OCI-M2 (cell line): Measurements from ENCODE around the gene COL4A1.
"Not testable (repeated sequence)": the region's sequence is repeated elsewhere in the genome, so short reads cannot be mapped to it uniquely, and the experiment has no call there.

ENCODE experiments used
- DNase-seq: peaks from one replicate; lab custom pipeline; 2025; ENCODE audit not compliant: unreplicated experiment; lab: John Stamatoyannopoulos, UW

The COL4A1 gene

DNA sequence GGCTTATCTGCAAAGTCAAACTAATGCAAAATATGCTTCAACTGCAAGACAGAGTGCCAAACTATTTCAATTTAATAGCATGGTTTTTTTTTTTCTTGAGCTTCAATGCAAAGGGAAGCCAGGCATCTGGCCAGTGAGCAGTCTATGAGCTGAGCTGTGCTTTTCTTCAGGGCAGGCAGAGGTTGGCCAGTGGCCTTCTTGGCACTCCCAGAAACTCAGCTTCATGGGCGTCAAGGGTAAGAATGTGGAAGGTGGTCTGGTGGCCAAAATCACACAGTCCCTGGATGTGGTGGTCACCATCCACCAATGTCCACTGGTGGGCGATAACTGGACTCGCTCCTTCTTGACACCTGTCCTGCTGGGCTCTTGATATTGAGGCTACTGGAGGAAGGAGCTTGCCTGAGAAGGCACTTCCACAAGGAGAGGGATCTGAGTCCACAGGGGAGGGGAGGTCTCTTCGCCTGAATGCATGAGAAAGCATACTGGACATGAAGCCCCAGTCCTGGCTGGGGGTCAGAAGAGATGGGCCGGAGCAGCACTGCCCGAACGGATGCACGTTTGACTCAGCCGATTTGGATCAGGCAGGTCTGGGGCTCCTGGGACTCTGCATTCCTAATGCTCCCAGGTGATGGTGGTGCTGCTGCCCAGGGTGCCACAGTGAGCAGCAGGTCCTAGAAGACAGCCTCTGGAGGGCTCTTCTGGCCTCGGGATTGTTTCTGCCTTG lies 17.2 kb upstream of the COL4A1 start:
- no peak for DNase-seq

DNA sequence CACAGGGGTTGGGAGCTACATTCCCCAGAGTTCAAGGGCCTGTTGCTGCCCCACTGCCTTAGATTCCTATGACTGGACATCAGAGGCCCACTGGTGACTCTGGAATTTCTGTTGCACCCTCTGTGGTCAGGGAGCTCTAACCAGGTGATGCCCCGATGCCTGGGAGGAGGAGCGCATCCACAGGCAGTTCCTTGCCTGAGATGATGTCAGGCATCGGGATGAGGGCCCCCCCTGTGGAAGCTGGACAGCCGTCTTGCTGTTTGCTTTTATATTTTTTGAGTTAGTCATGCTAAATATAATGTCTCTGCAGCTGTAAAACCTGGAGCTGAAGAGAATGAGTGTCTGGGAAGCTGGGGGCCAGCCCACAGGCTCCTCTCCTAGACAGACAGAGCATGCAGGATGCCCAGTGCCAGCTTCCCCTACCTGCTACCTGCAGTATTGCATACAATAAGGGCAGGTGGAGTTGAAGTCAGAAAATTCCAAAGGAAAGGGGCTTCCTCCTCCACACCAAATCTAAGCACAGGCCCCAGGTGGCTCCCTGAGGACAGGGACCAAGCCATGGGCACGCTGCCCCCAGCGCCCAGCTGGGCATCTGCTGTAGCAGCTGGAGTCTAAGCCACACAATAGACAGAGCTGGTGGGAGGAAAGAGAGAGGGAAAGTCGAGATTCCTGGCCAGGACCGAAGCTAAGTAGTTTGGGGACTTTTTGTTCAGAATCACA lies 16.4 kb upstream of the COL4A1 start:
- DNase-seq = no peak

DNA sequence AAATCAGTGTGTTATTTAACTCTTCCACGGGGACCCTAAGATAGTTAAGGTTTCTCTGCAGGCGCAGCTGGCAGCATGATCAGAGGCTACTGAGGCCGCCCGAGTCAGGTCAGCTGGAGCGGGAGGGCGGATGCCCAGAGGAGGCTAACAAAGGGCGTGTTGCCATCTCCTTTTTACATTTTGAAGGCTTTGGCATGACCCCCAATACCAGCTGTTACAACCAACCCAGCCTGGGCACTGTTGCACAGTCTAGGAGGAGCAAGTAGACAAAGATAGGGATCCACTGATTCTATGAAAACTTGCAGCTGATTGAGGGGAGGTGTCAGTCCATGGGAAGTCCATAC lies 15.8 kb upstream of the COL4A1 start:
- no peak for DNase-seq

DNA sequence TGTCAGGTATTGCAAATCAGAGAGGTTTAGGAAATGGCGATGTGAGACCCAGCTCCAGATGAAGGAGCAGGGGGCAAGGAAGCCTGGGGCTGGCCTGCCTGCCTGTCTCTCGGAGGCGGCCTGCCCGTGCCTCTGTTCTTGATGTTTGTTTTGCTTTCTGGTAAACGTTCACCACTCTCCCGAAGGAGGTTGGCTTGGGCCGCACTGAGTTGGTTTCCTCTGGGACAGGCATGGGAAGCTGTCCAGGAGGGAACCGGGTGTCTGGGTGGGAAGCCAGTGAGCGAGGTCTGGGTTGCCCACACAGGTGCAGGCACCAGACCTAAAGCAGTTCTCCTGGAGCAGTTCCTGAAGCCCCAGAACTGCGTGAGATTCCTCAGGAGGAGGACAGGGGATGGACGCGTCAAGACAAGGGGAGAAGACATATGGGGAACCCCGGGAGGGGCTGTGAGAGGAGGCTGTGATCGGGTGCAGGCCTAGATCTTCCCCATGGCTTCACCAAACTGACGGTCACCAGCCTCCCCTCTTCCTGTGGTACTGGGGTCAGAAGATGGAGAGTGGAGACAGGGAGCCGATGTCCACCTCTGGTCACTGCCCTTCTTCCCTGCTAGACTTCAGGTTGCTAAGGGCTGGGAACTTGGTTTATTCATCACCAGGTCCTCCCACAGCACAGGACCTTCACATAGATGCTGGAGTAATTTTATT lies 15.3 kb upstream of the COL4A1 start:
- DNase-seq = no peak

DNA sequence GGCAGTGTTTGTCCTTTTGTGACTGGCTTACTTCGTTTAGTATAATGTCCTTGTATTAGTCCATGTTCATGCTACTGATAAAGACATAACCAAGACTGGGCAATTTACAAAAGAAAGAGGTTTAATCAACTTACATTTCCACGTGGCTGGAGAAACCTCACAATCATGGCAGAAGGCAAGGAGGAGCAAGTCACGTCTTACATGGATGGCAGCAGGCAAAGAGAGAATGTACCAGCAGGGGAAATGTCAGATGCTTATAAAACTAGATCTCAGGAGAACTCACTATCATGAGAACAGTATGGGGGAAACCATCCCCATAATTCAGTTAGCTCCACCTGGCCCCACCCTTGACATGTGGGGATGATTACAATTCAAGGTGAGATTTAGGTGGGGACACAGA lies 14.6 kb upstream of the COL4A1 start:
- not testable (repeated sequence) for DNase-seq

DNA sequence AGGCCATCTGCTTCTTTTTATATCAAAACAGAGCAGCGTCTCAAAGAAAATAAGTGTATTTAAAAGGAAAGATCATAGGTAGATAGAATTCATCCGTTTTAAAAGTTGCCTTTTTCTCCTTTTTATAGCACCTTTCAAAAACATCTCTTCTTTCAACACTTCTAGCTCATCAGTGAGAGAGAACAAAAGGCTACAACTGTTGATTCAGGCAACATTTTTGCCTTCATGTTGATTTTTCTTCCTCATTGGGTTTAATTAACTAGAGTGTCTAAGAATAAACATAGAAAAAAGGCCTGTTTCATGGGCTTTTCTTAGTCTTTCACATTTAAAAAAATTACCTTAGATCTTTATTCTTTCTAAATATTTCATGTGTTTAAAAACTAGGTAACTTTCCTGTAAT lies 13.7 kb upstream of the COL4A1 start:
- no peak for DNase-seq

DNA sequence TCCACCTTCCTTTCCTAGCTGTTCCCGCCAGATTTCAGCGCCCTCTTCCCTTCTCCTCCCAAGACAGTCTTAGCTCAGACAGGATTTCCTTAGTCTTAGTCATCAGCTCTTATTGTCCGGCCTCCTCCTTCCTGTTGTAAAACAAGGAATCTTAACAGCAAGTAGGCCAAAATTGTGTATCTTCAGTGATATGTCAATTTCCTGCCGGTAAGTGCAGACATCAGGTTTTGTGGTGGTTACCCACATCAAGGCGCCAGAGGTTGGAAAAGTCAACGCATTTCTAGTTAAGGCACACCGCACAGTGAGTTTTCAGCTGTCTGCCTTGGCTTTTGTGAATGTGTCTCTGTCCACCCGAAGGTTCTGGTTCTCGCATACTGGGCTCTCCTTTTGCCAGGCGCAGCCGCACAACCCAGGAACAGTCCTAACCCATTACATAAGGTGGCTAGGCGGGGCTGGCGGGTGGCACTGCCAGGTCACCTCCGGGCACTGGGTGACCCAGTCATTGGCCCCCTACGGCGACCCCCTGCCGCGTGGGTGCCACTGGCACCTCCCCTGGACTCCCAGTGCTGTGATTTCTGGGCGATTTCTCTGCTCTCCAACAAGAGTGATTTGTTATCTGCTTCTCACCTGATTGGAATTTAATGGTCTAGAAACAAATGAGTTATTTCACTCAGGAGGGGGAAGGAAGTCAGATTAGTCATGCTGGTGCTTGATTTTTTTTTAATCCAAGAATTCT lies 13.0 kb upstream of the COL4A1 start:
- no peak for DNase-seq

DNA sequence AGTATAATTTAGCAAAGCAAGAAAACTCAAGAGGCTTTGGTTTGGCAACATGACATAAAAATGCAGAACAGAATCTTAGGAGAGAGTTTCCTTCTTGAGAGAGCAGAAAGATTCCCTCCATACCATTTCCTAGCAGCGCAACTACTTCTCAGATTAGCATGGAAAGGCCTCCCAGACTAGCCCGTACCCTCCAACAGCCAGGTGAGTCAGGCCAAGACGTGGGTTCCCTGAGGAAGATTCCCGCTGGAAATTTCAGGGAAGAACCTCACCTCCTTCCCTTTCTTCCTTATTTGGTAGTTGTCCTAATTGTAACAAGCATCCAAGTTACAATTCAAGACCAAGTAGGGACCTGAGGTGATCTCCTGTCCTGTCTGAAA lies 12.4 kb upstream of the COL4A1 start:
- DNase-seq = no peak

DNA sequence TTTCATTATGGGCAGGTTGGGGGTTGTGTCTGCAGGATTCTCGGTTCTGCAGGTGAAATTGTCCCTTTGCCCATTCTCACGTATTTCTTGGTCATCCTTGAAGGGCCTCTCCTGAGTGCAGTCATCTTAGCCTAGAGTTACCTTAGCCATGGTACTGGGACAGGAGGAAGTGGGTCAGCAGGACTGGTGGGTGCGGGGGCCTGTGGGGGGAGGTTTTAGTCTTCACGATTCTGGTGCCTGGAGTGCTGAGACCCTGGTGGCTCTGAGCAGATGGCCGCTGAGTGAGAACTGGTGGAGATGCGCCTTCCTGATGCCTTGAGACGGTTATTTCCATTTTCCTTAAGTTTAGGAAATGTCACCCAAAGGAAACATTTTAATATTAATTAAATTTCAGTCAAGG lies 12.0 kb upstream of the COL4A1 start:
- DNase-seq = no peak

DNA sequence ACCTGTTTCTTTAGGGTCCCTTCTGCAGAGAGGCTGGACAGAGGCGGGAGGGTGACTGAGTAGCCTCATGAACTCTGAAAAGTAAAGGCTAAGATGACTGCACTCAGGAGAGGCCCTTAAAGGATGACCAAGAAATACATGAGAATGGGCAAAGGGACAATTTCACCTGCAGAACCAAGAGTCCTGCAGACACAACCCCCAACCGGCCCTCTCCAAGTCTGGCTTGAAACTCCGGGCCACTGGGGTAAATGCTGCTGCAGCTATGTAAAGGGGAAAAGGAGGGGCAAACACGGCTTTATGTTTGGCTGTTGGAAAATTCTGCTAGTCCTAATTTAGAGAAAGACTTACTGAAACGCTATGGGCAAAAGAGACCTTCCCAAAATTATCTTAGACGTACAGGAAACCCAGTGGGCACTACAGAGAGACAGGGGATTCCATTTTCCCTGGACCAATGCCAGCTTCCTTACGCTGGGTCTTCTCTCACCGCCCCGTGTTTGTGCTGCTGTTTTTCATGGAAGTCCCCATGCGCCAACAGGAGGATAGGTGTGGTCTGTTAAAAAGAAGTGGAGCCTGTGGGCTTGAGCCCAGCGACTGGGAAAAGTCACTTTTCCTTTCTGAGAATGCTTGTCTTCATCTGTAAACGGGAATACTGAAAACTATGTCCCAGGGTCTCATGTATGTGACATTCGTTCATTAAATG lies 10.7 kb upstream of the COL4A1 start:
- DNase-seq = no peak

DNA sequence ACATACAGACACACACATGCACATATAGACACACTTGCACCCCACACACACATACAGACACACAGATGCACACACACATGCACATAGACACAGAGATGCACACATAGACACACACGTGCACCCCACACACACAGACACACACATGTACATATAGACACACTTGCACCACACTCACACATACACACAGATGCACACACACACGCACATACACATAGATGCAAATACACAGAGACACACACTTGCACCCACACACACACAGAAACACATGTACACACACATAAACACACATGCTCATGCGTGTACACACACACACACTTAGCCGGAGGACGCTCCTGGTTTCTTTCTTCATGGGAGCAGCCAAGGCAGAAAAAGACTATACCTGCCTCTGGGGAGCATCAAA lies 10.1 kb upstream of the COL4A1 start:
- DNase-seq = no peak

DNA sequence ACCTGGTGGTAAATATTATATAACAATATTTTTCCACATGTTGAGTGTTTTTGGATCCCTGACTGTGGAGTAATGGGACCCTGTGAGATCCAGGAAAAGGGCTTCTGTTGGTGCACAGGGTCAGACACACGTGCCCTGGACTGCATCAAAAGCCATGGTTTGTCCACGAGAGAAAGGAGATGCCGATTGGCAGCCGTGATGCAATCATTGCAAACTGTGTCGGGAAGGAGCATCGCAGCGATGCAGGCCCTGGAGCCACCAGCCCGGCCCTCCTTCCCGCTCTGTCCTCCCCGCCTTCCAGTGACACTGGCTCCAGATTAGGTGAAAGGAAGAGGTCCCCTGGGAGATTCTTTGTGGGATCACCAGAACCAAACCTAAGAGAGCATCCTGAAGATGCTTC lies 9.2 kb upstream of the COL4A1 start:
- no peak for DNase-seq

DNA sequence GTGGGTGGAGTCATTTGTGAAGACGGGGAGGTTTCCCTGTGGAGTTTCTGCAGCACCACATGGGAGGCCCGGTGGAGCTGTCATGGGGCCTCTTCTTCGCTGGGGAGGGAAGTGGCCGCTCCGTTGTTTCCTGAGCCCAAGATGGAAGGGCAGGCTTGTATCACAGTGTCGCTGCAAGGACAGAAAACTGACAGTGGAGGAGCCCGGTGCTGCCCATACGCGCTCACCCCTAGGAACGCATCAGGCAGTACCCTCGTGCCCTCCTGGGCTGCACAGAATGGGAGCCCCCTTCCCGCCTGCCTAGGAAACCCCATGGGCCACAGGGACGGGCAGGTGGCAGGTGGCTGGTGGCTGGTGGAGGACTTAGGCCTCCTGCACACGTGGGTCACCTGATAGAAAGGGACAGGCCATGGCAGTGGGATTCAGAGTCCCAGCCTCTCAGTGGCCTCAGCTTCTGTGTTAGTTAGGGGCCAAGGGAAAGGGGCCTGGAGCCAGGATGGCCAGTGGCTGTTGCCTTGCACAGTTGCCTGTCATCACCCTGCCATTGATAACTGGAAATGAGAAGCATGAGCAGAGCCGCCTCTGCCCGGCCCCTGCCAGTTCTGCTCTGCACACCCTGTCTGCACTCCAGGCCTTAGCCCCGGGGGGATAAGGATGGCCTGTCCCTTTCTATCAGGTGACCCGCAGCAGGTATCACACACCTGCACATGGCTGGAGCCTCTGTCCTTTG lies 7.7 kb upstream of the COL4A1 start:
- DNase-seq = no peak

DNA sequence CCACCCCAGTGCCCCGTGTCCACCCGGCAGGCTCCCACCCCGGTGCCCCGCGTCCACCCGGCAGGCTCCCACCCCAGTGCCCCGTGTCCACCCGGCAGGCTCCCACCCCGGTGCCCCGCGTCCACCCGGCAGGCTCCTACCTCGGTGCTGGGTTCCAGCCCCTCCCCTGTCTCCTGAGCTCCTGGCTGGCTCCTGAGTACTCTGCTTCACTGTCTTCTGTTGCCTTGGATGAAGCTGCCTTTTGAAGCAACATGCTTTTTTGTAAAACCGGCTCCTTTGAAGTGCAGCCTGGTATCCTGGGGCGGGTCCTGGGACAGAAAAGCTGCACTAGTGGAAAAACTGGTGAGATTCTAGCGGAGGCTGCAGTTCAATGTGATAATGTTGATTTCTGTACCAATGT lies 6.8 kb upstream of the COL4A1 start:
- DNase-seq = not testable (repeated sequence)

DNA sequence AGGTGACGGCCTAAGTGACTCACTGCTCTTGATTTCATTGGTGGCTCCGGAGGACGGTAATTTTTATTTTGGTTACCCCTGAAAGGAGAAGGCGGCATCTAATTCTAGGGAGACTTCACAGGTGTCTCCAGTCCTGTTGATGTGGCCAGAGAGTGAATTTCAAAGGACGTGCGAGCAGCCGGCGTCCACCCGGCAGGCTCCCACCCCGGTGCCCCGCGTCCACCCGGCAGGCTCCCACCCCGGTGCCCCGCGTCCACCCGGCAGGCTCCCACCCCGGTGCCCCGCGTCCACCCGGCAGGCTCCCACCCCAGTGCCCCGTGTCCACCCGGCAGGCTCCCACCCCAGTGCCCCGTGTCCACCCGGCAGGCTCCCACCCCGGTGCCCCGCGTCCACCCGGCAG lies 6.3 kb upstream of the COL4A1 start:
- DNase-seq = not testable (repeated sequence)

DNA sequence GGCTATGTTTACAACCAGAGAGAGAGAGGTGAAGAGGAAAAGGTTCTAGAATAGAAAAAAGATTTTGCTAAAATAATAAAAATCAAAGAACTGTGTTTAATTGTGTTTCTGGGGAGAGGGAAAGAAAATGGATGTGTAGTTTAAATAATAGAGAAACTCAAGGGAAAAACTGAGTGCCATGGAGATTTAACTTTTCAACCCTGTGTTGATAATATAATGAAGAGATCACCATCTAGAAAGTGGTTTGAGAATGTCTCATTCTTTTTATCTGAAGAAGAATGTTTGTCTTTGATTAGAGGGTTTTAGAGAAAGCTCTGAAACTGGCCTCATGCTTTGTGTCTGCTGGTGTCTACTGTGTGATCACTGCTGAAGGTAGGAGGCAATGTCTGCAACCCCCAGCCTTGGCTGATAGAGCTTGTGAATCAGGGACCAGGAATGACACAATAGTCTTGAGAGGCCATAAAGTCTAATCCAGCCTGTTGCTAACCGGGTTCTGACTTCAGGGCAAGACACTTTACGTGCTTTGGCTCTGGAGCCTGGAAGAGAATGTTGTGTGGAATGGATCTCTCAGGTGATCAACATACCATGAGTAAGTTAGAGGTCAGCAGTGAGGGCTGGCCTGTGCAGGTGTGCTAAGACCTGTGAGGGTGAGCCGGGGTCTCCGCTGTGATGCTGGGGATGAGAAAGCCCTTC lies 5.5 kb upstream of the COL4A1 start:
- DNase-seq = no peak

DNA sequence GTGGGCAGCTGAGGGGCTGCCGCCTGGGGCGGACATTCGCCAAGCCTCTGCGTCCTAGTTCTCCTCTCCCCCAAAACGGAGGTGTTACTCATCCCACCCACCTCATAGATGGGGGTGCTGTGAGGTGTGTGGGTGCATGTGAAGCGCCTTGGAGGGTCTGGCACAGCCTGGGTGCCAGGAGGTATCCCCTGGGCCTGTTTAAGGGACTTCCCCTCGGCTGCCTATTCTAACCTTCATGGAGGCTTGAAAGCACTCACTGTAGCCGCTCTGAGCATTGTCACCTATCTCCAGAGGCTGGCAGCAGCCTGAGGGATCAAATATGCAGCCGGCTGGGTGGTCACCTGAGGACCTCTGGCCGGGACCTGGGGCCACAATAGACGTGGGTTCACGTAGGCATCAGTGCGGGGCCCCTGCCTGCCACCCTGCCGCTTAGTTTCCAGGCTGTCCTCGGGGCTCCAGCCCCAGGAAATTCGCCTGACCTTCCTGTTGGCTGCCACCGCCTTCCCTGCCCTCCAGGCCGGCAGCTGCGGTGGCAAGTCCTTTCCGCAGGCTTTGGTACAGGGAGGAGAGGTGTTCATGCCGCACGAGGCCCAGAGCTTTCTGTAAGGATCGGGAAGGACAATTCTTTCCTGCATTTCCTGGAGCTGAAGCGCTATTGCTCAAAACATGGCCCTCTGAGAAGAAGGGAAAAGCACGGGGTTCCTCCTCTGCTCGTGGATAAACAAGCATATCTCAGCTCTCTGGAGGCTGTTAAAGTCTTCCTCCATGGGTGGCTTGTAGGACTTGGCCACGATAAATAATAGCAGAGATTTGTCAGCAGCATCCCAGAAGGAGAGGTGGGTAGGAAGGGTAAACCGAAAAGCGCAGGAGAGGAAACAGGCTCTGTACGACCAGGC lies 4.7 kb upstream of the COL4A1 start:
- DNase-seq = no peak

DNA sequence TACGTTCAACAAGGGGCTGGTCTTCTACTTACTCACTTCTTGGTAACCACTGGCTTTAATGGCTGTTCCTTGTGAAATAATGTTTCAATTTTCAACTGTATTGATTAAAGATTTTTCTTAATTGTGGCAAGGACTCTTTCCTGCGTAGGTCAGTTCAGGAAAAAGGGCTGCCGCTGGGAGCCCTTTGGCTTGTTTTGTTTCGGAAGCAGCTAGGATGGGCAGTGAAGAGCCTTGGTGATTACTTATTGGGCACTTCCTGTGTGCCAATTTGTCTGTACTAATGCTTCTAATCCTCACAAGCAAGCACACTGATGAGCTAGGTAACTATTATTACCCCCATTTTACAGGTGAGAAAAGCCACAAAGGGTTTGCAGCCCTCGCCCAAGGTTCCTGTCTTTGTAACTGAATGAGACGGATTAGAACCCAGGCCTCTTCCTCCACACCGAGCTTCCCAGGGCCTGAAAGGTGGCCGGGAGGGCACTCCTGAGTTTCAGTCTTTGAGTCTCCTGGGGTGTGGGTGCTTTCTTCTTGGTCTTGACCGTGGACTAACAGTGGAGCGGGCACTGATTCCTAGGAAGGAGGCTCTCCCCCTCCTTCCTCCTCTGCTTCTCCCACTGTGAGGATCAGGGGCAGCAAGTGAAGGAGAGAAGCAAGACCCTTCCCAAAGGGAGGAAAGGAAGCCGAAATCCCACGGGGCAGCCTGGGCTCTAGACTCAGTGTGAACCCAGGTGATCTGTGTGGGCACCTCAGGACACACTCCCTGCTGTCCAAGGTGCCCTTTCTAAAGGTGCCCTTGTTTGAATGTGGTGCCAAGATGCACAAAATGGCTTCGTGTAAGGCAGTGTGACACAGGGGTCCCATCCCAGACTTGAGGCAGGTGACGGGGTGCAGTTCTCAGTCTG lies 3.8 kb upstream of the COL4A1 start:
- no peak for DNase-seq
